Peyer's patch (tissue), 4 donors: ENCODE measurements around the gene SFTPB. TPM values are rescaled to one million over a fixed set of nuclear protein-coding genes. Genes with fewer than 3 reads are reported as not detected.
A peak's percentile ranks its signal among the peaks of the same experiment; 100 is the strongest.

Experiments used
- DNase-seq, 3 donors: peaks; one replicate each; pipeline ENCODE4 v3.0.0-alpha.2; 2017 to 2019
- H3K27ac ChIP-seq, 4 donors: fragments of 200-600 bp; sonication (generic); one replicate each; pipeline ENCODE4 v1.5.1; 2016 to 2019
- H3K27me3 ChIP-seq, 2 donors: fragments of 200-600 bp; sonication (generic); one replicate each; pipeline ENCODE4 v1.5.1; 2019
- H3K36me3 ChIP-seq, 3 donors: fragments of 200-600 bp; sonication (generic); one replicate each; pipeline ENCODE4 v1.5.1; 2016 to 2019
- H3K4me1 ChIP-seq, 4 donors: fragments of 200-600 bp; sonication (generic); one replicate each; pipeline ENCODE4 v1.5.1; 2016 to 2019
- H3K4me3 ChIP-seq, 4 donors: fragments of 200-600 bp; sonication (generic); 1 replicate in 3 of 4; 2 replicates in 1 of 4; pipeline ENCODE4 v1.5.1; 2016 to 2019; ENCODE audit warnings: mild to moderate bottlenecking in 1 of 4
- H3K9me3 ChIP-seq, 4 donors: fragments of 200-600 bp; sonication (generic); one replicate each; pipeline ENCODE4 v1.5.1; 2016 to 2019; ENCODE audit warnings: mild to moderate bottlenecking in 1 of 4
- POLR2A ChIP-seq, 2 donors: fragments of 450-650 bp; IDR thresholded peaks; one replicate each; pipeline ENCODE4 v1.5.1; 2017; ENCODE audit warnings: antibody characterized with exemption in 2 of 2, mild to moderate bottlenecking in 2 of 2, moderate library complexity in 2 of 2
- total RNA-seq, 4 donors: library from RNA; depleted of rRNA; stranded (reverse); fragments of >200 nt; gene quantifications; one replicate each; pipeline ENCODE4 v1.1.0, GENCODE V29; 2016
- TF ChIP-seq, protein P1 (sequence below), 6 experiments: fragments of 450-650 bp in 4 of 6; fragments of 200-600 bp in 2 of 6; sonication (generic) in 1 of 6; IDR thresholded peaks; one replicate each; pipeline ENCODE4 v1.5.1; 2017 to 2019; ENCODE audit warnings: antibody characterized with exemption in 6 of 6, mild to moderate bottlenecking in 3 of 6, moderate library complexity in 1 of 6

SFTPB gene
- total RNA-seq, 4 donors from 2014 or later: 1.7 TPM; not detected in 3

DNA sequence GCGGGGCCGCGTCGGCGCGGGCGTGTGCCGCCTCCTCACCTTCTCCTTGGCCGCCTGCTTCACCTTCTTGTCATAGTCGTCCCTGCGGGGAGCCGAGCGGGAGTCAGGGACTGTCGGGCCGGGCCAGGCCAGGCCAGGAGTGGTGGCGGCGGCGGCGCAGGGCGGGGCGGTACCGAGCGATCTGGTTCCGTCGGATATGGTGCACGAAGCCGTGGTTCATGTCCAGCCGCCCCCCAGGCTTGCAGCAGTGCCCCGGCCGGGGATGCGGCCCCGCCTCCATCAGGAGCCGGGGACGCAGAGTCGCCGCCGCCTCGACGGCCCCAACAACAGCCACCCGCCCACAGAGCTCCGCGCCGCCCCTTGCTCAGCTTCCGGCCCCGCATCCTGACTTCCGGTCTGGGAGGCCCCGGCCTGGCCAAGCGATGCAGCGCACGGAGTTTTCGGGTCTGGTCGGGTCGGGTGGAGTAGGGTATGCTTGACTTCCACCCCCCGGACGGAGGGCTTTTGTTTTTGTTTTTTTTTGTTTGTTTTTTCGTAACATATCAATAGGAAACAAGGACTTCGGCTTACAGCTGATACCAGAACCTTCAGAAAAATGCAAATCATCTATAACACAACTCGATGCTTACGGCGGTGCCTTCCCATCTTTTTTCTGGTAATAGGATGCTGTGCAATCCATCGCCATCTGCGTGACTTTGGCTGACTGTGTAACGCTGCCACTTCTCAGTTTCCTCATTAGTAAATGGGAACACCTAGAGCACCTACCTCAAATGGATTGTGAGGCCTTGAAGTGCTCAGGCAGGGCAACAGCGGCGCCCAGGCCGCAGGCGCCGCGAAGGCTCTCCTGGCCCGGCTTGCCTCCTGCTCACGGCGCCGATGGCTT, 56.1 kb downstream of the SFTPB start, which contains the start of gene C2orf68:
Gene C2orf68 (minus strand): TSS at position 362 of the 883 bp plus-strand sequence. CDS start 82 bp downstream, at position 280.
- Histone ChIP-seq H3K4me3 (peak within 1 kb of the TSS; percentile 70 to 97 (median 89)), H3K4me1 (peaks cover 0 to 13% (median 8%) of the 10 kb centered on the region in 4 donors), H3K27me3 (no peaks in the 10 kb centered on the region), H3K9me3 (no peaks in the 10 kb centered on the region), H3K27ac (peak within 1 kb of the TSS; percentile 84 to 90 (median 84)), H3K36me3 (peaks cover 0 to 21% (median 0%) of the 10 kb centered on the region in 3 donors)
- TF ChIP-seq, protein P1, sequence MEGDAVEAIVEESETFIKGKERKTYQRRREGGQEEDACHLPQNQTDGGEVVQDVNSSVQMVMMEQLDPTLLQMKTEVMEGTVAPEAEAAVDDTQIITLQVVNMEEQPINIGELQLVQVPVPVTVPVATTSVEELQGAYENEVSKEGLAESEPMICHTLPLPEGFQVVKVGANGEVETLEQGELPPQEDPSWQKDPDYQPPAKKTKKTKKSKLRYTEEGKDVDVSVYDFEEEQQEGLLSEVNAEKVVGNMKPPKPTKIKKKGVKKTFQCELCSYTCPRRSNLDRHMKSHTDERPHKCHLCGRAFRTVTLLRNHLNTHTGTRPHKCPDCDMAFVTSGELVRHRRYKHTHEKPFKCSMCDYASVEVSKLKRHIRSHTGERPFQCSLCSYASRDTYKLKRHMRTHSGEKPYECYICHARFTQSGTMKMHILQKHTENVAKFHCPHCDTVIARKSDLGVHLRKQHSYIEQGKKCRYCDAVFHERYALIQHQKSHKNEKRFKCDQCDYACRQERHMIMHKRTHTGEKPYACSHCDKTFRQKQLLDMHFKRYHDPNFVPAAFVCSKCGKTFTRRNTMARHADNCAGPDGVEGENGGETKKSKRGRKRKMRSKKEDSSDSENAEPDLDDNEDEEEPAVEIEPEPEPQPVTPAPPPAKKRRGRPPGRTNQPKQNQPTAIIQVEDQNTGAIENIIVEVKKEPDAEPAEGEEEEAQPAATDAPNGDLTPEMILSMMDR (IDR thresholded peaks at IDR 0.05): no peak
- TF ChIP-seq POLR2A (IDR thresholded peaks at IDR 0.05): peak; percentile 71 to 77
- peak; percentile 89 to 96 (median 93) for DNase-seq

DNA sequence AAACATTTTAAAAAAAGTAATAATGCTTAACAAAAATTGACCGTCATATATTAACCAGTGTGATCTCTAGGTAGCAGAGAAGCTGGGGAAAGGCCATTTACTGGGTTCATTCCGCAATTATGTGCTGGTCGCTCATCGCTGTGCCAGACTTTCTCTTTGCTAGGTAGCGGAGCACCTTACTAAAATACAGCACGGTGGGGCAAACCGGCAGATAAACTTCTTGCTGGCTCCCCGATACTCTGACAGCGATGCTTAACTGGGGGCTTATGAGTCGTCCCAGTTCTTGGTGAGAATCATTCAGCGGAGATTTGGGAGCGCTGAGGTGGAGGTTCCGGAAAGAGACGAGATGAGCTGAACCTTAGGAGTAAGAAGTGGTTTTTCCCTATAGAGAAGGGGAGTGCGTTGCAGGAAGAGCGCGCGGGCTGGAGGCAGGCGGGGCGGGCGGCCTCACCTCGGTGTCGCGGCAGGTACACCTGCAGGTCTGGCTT, 56.7 kb downstream of the SFTPB start:
- Histone ChIP-seq H3K9me3 (no peaks in the 10 kb centered on the region), H3K27me3 (no peaks in the 10 kb centered on the region), H3K27ac (peak overlapping the region; percentile 84 to 90 (median 84)), H3K4me3 (peak overlapping the region; percentile 70 to 97 (median 89)), H3K4me1 (peaks cover 0 to 9% (median 6%) of the 10 kb centered on the region in 4 donors), H3K36me3 (peaks cover 0 to 21% (median 0%) of the 10 kb centered on the region in 3 donors)
- TF ChIP-seq, protein P1 (IDR thresholded peaks at IDR 0.05): no peak
- no peak for TF ChIP-seq POLR2A (IDR thresholded peaks at IDR 0.05)
- DNase-seq: no peak

Other genes starting within 250 kb of the SFTPB start
- 10 to 100 TPM; 12.4 to 38.0 (median 15.2) TPM for gene SH2D6, start 249.5 kb downstream of the SFTPB start, total RNA-seq
- gene MAT2A, start 129.0 kb downstream of the SFTPB start, total RNA-seq: 100 to 1,000 TPM; 113 to 189 (median 140) TPM
- 10 to 100 TPM; 21.3 to 38.0 (median 31.1) TPM for gene GGCX, start 106.7 kb downstream of the SFTPB start, total RNA-seq
- gene VAMP8, start 90.6 kb downstream of the SFTPB start, total RNA-seq: 100 to 1,000 TPM in 2 of 4 donors, 10 to 100 TPM in 2; 75.1 to 189 (median 112) TPM
- gene VAMP5, start 83.8 kb downstream of the SFTPB start, total RNA-seq: 10 to 100 TPM in 3 of 4 donors, 1 to 10 TPM in 1; 6.5 to 18.2 (median 16.0) TPM
- gene RNF181, start 72.5 kb downstream of the SFTPB start, total RNA-seq: 100 to 1,000 TPM in 3 of 4 donors, 10 to 100 TPM in 1; 73.4 to 182 (median 134) TPM
- 10 to 100 TPM in 2 of 4 donors, 1 to 10 TPM in 2; 7.5 to 24.0 (median 15.5) TPM for gene TMEM150A, start 65.5 kb downstream of the SFTPB start, total RNA-seq
- gene C2orf68, start 56.1 kb downstream of the SFTPB start, total RNA-seq: 10 to 100 TPM; 20.5 to 34.0 (median 25.9) TPM
- 100 to 1,000 TPM in 1 of 4 donors, 10 to 100 TPM in 3; 49.2 to 116 (median 64.6) TPM for gene USP39, start 52.0 kb downstream of the SFTPB start, total RNA-seq
- gene GNLY, start 26.2 kb upstream of the SFTPB start, total RNA-seq: 10 to 100 TPM in 2 of 4 donors, 1 to 10 TPM in 1, not detected in 1; 1.7 to 15.3 (median 10.5) TPM
- gene ATOH8, start 85.8 kb upstream of the SFTPB start, total RNA-seq: 10 to 100 TPM in 2 of 4 donors, 1 to 10 TPM in 2; 5.3 to 35.5 (median 13.9) TPM
- 10 to 100 TPM; 10.8 to 23.9 (median 16.5) TPM for gene ST3GAL5, start 220.8 kb upstream of the SFTPB start, total RNA-seq